Urothelium cell line (cell line): ENCODE data around the gene TMPRSS13.
"Not testable (repeated sequence)": the region's sequence is repeated elsewhere in the genome, so short reads cannot be mapped to it uniquely, and the experiment has no call there.

ENCODE experiments used
- DNase-seq: peaks from one replicate; pipeline ENCODE4 v3.0.0; 2011; ENCODE audit warnings: low spot score, mixed read lengths
- FAIRE-seq: peaks from 2 replicates; lab custom pipeline; 2011; peaks lifted over from hg19 to GRCh38; lab: Jason Lieb, UNC

TMPRSS13 gene

DNA sequence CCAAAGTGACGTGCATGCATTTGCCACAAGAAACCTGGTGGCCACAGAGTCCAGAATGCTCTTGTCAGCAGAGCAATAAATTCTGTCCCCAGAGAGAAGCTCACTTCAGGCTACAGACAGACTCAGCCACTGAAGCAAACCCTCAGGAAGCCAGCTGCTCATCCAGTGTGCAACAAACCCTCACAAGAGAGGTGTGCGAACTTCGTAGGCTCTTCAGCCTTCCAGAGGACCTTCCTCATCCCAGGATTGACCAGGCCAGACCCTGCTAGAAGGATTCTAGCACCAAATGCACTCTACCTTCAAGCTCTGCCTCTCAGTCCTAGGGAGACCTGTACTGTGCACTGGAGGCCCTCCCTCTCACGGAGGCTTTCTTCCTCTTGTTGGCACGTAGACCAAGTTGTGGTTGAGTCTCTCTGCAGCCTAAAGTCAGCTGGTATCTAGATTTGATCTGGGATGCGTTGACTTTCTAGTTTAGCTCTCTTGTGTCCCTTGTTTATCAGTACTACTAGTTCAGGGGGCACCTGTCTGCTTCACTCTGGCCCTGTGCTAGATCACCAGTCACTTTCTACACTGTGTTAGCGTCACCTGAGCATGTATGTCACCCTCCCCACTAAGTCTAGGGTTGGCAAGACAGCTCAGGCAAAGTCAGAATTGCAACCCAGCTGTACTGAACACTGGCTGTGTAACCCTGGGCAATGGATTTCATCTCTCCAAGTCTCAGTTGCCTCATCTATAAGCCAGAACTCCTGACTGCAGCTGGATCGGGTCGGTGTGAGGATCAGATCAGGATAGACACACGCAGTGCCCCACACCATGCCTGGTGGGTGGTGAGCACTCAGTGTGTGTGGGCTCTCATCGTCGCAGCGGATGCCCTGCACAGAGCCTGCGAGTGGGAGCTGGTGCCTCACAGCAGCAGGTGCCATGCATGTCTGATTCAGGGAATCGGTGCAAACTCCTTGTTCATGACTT lies 22.1 kb upstream of the TMPRSS13 start:
- FAIRE-seq (no peak), DNase-seq (no peak)

DNA sequence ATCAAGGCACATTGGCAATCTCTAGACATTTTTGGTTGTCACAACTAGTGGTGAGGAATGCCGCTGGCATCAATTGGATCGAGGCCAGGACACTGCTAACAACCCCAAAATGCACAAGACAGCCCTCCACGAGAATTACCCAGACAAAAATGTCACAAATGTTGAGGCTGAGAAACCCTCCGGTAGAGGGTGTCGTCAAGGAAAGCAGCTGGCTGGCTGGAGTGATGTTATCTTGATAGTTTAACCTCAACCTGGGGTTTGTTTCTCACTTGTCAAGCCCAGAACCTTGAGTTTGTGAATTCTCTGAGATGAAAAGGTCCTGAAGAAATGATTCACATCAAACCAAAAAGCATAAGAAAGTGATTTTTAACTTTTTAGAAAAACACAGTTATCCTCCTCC lies 21.1 kb upstream of the TMPRSS13 start:
- no peak for DNase-seq

GRCh38 chr11:117949062-117949461 lies 19.9 kb upstream of the TMPRSS13 start:
- FAIRE-seq (no peak), DNase-seq (no peak)

More for the DNA sequence above, 21.1 kb upstream of the TMPRSS13 start:
- FAIRE-seq, result no peak

DNA sequence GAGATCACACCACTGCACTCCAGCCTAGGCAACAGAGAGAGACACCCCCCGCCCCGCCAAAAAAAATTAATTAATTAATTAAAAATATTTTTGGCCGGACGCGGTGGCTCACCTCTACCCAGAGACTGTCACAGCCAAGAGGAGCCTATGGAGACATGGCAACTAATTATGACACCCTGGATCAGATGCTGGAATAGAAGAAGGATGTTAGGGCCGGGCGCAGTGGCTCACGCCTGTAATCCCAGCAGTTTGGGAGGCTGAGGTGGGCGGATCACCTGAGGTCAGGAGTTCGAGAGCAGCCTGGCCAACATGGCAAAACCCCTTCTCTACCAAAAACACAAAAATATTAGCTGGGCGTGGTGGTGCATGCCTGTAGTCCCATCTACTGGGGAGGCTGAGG lies 19.3 kb upstream of the TMPRSS13 start:
- not testable (repeated sequence) for FAIRE-seq, DNase-seq

GRCh38 chr11:117947751-117948150 lies 18.5 kb upstream of the TMPRSS13 start:
- FAIRE-seq, result not testable (repeated sequence)

GRCh38 chr11:117946842-117947526 lies 17.8 kb upstream of the TMPRSS13 start:
- no peak for FAIRE-seq
- peak; percentile 85 for DNase-seq

More at GRCh38 chr11:117947751-117948150, 18.5 kb upstream of the TMPRSS13 start:
- DNase-seq, result not testable (repeated sequence)

- DNase-seq (no peak), FAIRE-seq (no peak)
Observed at GRCh38 chr11:117946156-117946841, 17.1 kb upstream of the TMPRSS13 start.

GRCh38 chr11:117945047-117945810 lies 16.0 kb upstream of the TMPRSS13 start:
- DNase-seq (no peak), FAIRE-seq (no peak)

DNA sequence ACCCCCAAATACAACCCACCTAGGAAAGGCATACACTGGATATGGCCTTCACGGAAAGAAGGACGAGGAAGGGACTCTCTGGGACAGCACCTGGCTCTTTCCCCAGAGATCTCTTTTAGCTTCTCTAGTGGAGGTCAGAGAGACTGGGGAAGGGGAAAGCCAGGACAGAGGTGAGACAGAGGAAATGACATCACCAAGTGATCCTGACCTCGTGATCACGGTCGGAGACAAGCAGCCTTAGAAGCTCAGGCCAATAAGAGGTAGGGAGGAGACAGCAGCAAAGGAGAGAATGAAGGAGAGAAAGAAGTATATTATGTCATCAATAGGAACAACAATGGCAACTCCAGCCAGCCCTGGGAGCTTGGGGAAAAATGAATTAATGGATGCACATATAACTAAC lies 15.4 kb upstream of the TMPRSS13 start:
- no peak for FAIRE-seq
- DNase-seq, result no peak

DNA sequence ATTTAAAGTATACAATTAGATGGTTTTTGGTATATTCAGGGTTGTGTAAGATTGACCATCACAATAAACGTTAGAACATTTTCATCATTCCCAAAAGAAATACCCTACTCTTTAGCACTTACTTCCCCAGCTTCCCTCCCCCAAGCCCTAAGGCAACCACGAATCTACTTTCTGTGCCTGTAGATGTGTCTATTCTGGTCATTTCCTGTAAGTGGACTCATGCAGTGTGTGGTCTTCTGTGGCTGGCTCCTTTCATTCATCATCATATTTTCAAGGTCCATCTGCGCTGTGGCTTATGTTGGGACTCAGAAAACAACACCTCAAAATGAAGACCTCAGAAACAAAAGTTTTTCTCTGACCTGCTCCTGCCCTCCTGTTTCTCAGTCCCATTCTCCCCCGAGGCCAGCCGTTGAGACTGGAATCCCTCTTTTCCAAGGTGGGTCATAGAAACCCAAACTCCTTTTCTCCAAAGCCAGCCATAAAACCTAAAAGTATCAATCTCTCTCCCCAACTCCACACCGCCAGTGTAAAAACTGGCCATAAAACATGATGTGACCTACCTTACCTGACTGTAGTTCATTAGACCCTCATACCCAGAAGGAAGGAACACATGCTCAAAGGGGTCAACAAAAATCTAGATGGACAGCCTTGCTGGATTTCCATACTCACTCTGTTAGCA lies 12.9 kb upstream of the TMPRSS13 start:
- DNase-seq, result no peak
- FAIRE-seq, result no peak

DNA sequence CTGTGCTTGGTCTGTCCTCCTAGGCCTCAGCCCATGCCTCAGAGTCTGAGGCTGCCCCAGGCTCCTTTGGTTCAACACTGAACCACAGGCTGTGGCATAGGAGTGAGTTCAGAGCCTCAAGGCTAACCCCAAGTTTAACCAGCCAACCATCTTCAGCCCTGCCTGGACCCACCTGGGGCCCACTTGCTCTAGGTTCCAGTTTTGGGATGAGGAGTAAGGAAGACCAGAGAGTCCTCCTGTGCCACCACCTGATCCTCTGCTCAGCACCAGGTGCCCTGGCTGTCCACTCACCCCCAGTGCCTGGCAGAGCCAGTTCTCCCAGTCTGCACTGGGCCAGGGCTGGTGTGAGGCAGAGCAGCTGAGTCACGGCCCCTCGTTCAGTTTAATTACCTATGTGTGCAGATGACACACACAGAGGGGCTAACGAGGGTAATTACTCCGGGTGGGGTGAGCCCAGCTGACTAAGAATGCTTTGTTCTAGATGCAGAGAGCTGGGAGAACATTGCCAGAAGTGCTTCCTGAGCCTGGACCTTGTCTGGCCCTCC lies 12.0 kb upstream of the TMPRSS13 start:
- FAIRE-seq (no peak), DNase-seq (no peak)

DNA sequence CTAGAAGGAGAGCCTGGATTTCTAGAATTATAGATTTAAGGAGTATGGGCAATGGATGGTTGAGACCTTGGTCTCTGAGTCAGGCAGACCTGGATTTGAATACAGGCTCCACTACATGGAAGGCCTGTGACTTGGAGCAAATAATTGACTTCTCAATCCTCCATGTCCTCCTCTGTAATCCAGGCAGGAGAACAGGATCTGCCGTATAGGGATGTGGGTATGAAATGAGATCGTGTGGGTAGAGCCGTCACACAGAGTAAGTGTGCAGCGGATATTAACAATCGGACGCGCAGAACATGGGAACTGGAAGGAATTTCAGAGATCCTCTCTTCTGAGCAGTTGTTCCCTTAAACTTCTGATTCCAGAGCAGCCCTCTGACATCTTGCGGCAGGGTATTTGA lies 11.5 kb upstream of the TMPRSS13 start:
- DNase-seq (no peak), FAIRE-seq (no peak)

- no peak for FAIRE-seq
- DNase-seq, result no peak
Observed at GRCh38 chr11:117936973-117937372, 7.8 kb upstream of the TMPRSS13 start.

GRCh38 chr11:117934526-117935307 lies 5.5 kb upstream of the TMPRSS13 start:
- no peak for FAIRE-seq
- no peak for DNase-seq

DNA sequence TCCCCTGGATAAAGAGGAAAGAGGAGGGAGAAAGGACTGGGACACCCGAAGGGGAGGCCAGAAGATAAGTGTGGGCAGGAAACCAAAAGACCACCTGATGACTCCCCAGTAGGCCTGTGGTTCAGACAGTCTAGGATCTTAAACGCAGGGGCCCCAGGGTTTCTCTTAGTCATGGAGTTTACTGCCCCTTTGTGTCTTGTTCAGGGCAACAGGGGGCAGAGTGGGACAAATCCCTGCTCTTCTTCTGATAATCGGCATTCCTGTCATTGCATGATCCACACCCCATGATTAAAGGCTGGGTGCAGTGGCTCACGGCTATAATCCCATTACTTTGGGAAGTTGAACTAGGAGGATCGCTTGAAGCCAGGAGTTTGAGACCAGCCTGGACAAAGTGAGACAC lies 4.7 kb upstream of the TMPRSS13 start:
- FAIRE-seq, result no peak
- DNase-seq, result no peak

GRCh38 chr11:117933475-117933874 lies 4.3 kb upstream of the TMPRSS13 start:
- DNase-seq, result no peak
- FAIRE-seq, result no peak

DNA sequence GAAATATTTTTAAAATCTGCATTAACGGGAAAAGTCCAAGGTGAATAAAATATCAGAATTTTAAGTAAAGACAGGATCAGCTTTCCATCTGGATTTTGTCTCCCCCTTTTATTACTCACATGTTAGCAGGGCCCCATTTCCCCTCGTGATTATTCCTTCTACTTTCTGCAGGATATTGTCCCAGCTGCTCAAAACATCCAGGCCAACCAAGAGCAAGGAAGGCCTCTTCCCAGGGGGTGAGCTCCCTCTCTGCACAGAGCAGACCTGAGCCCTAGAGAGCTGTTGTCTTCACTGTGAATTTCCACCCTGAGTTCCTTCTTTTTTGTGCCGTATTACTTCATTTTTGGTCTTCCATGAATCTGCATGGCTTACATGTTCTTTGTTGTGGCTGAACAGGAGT lies 3.7 kb upstream of the TMPRSS13 start:
- no peak for FAIRE-seq

GRCh38 chr11:117932426-117932825 lies 3.2 kb upstream of the TMPRSS13 start:
- DNase-seq, result no peak
- no peak for FAIRE-seq

More for the DNA sequence above, 3.7 kb upstream of the TMPRSS13 start:
- no peak for DNase-seq

DNA sequence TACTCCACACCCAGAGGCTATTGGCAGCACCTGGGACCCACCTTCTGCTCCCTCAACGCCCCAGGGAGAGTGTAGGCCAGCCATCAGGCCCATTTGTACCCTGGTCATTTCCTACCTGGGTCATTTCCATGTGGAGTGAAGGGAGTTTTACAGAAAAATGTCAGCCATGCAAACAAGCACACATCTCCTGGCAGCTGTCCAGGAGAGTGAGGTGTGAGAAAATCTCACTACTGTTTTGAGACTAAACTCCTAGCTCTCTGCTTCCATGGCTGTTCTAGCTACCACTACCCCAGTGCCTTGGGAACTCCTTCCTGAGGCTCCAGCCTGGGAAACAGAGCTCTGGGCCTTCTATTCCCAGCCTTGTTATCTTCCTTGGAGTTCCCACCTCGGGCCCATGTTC lies 2.8 kb upstream of the TMPRSS13 start:
- DNase-seq (no peak), FAIRE-seq (no peak)
